IPS-NIHi11 (cell line): ENCODE results near the gene TNFRSF11A.
A peak's percentile ranks its signal among the peaks of the same experiment; 100 is the strongest.

Experiments
- DNase-seq: peaks from one replicate; pipeline ENCODE4 v3.0.0; 2012; ENCODE audit warnings: mixed read lengths, low spot score

Gene TNFRSF11A

GRCh38 chr18:62384610-62385097, 59.5 kb downstream of the TNFRSF11A start:
- DNase-seq, result peak; percentile 53

- DNase-seq, result no peak
Observed at GRCh38 chr18:62386091-62386490, 61.0 kb downstream of the TNFRSF11A start.

- no peak for DNase-seq
Observed at GRCh38 chr18:62386601-62387000, 61.5 kb downstream of the TNFRSF11A start.

- DNase-seq, result no peak
Observed at GRCh38 chr18:62387257-62387656, 62.1 kb downstream of the TNFRSF11A start.

- no peak for DNase-seq
Observed at GRCh38 chr18:62388855-62389760, 64.0 kb downstream of the TNFRSF11A start.

- DNase-seq, result no peak
Observed at GRCh38 chr18:62389761-62390481, 64.8 kb downstream of the TNFRSF11A start.

- DNase-seq, result no peak
Observed at GRCh38 chr18:62394006-62394763, 69.1 kb downstream of the TNFRSF11A start.

- no peak for DNase-seq
Observed at GRCh38 chr18:62396381-62396780, 71.3 kb downstream of the TNFRSF11A start.

- DNase-seq, result no peak
Observed at GRCh38 chr18:62396967-62397366, 71.9 kb downstream of the TNFRSF11A start.

- no peak for DNase-seq
Observed at GRCh38 chr18:62398291-62398690, 73.2 kb downstream of the TNFRSF11A start.

GRCh38 chr18:62399276-62399675, 74.2 kb downstream of the TNFRSF11A start:
- DNase-seq, result no peak

- peak; percentile 65 for DNase-seq
Observed at GRCh38 chr18:62399781-62400308, 74.7 kb downstream of the TNFRSF11A start.

- no peak for DNase-seq
Observed at GRCh38 chr18:62400916-62401315, 75.8 kb downstream of the TNFRSF11A start.

- DNase-seq, result no peak
Observed at GRCh38 chr18:62402342-62402948, 77.3 kb downstream of the TNFRSF11A start.

- DNase-seq, result no peak
Observed at GRCh38 chr18:62403120-62403519, 78.0 kb downstream of the TNFRSF11A start.

GRCh38 chr18:62404881-62405280, 79.8 kb downstream of the TNFRSF11A start:
- DNase-seq, result no peak

- no peak for DNase-seq
Observed at GRCh38 chr18:62407660-62408059, 82.5 kb downstream of the TNFRSF11A start.

GRCh38 chr18:62409821-62410220, 84.7 kb downstream of the TNFRSF11A start:
- no peak for DNase-seq

- DNase-seq, result no peak
Observed at GRCh38 chr18:62412231-62412979, 87.3 kb downstream of the TNFRSF11A start.

- no peak for DNase-seq
Observed at GRCh38 chr18:62413206-62413605, 88.1 kb downstream of the TNFRSF11A start.

- no peak for DNase-seq
Observed at GRCh38 chr18:62418258-62418657, 93.1 kb downstream of the TNFRSF11A start.
